GM18505 (cell line): Measurements from ENCODE around the gene CDKN1A.
"Not testable (repeated sequence)": the region's sequence is repeated elsewhere in the genome, so short reads cannot be mapped to it uniquely, and the experiment has no call there.

Experiments
- ATAC-seq: cut with Tn5 transposase; IDR thresholded peaks from one replicate; pipeline ENCODE4 v1.9.1; 2021; ENCODE audit not compliant: unreplicated experiment
- POLR2A ChIP-seq: IDR thresholded peaks from 4 replicates; pipeline ENCODE4 v1.6.1; 2011; ENCODE audit warnings: borderline replicate concordance; ENCODE audit not compliant: insufficient read depth, insufficient read length; ENCODE audit errors: extremely low read depth

Gene CDKN1A

GRCh38 chr6:36702656-36703055 is 24.1 kb downstream of the CDKN1A start:
- no peak for ATAC-seq

GRCh38 chr6:36703081-36703606 is 24.6 kb downstream of the CDKN1A start:
- ATAC-seq, result no peak
- TF ChIP-seq POLR2A, result no peak

More at GRCh38 chr6:36702656-36703055, 24.1 kb downstream of the CDKN1A start:
- TF ChIP-seq POLR2A, result no peak

- no peak for ATAC-seq
- no peak for TF ChIP-seq POLR2A
Observed at GRCh38 chr6:36703982-36704381, 25.5 kb downstream of the CDKN1A start.

GRCh38 chr6:36704961-36705577 is 26.6 kb downstream of the CDKN1A start:
- not testable (repeated sequence) for ATAC-seq

GRCh38 chr6:36706339-36706738 is 27.8 kb downstream of the CDKN1A start:
- no peak for TF ChIP-seq POLR2A
- no peak for ATAC-seq

GRCh38 chr6:36712816-36713215 is 34.3 kb downstream of the CDKN1A start:
- ATAC-seq, result no peak
- TF ChIP-seq POLR2A, result no peak

- no peak for ATAC-seq
- TF ChIP-seq POLR2A, result no peak
Observed at GRCh38 chr6:36713846-36714245, 35.3 kb downstream of the CDKN1A start.

- ATAC-seq, result no peak
- TF ChIP-seq POLR2A, result no peak
Observed at GRCh38 chr6:36714511-36714910, 36.0 kb downstream of the CDKN1A start.

DNA sequence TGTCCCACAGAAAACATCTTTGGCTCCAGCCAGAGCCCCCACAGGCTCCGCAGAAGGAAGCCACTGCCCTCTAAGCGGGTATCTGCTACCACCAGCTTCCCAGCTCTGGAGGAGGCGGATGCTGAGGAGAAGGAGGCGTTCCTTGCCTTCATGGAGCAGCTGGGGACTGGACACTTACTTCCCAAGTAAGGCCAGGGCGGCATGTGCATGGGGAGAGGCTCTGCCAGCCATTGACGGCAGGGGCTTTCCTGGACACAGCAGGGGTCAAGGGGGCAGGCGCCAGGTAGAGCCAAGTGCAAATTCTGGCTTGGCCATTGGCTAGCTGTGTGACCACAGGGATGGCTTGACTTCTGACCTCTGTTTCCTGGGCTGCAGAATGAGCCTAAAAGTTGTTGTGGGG is 37.0 kb downstream of the CDKN1A start:
- ATAC-seq, result no peak
- TF ChIP-seq POLR2A, result no peak

DNA sequence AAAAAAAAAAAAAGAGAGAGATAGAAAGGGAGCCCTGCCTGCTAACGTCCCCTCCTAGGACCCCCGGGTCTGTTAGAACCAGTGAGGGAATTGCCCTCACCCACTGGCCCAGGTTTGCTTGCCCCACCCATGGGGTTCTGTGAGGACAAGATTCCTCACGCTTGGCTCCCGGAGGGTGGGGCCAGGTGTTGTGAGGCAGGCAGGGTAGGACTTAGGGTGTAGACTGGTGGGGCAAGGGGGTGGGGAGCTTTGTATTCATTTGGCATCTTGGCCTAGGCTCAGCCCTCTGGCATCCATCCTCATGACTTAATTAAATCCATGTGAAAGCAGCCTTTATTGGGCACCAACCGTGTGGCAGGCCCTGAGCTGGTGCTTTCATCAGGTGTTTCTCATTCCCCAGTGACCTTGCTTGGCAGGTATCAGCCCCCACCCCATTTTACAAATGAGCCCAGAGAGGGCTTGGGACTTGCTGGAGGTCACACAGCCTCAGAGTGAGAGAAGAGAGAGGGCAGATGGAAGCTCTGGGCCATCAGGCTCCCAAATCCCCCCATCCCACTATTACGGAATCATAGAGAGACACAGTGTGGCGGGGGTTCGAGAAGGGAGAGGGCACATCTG is 38.1 kb downstream of the CDKN1A start:
- TF ChIP-seq POLR2A, result no peak
- no peak for ATAC-seq

DNA sequence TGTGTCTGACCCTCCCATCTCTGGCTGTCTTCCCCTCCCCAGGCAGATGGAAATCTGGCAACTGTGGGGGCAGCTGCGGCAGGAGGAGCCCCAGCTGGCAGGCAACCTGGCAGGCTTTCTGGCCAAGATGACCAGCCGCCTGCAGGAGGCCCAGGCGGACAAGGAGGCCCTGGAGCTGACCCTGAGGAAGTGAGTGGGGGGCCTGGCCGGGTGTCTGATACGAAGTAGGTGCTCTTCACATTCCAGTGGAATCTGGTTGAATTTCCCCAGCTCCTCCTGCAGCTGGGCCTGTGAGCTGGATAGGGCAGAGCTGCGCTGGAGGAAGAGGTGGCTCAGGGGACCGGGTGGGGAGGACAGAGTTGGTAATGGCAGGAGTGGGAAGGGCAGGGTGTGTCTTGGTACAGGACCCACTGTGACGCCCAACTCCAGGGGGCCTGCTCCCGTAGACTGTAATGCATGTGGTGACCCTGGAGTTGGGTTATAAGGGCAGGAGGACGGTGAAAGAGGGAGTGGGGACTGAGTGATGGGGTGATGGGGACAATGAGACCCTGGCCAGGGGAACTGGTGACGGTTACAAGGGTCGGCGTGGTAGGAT is 38.8 kb downstream of the CDKN1A start:
- no peak for ATAC-seq
- no peak for TF ChIP-seq POLR2A

DNA sequence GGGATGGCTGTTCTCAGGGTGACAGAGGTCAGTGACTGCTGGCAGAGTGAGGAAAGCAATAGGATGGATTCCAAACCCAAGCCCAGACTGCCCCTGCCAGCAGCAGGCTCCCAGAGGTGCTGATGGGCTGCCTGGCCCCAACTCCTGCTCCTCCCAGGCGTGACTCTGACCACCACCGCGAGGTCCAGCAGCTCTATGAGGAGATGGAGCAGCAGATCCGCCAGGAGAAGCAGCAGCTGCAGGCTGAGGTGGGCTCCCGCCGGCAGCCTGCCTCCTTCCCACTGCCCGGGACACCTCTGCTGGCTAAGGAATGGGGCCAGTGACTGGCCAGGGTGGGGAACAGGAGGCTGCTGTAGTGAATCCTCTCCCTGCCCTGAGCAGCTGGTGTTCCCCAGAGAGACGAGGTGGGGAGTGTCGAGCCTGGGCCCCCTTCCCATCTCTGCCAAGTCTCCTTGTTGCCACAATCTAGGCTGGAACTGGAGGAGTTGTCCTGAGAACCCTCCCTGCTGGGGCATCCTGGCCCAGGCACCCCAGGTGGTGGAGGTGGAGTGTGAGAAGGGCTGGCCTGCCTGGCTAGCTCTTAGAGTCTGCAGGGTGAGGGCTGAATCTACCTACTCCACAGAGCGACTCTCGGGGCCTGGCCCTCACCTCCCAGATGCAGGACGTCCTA is 39.5 kb downstream of the CDKN1A start:
- no peak for ATAC-seq
- no peak for TF ChIP-seq POLR2A

DNA sequence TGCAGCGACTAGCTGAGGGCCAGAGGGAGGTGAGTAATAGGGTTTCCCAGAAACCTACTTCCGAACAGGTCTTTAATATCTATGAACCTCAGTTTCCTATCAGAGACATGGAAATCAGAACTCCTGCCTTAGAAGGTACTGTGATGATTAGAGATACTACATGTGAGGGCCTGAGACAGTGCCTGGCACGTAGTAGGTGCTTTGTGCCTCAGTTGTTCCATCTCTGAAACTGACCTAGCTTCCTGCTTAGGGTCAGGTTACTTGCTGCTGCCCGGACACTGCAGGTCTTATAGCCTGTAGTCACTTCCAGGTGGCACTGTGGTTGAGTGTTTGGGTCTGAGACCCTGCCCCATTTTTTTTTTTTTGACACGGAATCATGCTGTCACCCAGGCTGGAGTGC is 40.0 kb downstream of the CDKN1A start:
- TF ChIP-seq POLR2A, result no peak
- no peak for ATAC-seq

DNA sequence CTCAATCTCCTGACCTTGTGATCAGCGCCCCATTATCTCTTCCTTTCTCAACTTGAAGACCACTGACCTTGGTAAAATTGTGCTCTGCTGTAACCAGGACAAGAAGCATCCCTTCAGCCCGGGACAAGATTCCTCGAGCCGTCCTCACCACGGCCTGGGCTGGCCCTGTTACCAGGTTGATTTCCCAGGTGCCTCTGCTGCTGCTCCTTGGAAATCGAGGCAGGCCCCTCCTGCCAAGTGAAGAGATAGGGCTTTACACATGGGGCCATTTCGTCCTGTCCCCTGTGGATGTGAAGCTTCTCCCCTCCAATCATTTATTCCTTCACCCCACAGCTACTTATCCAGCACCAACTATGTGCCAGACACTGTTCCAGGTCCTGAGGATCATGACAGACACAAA is 40.6 kb downstream of the CDKN1A start:
- ATAC-seq, result no peak
- TF ChIP-seq POLR2A, result no peak

DNA sequence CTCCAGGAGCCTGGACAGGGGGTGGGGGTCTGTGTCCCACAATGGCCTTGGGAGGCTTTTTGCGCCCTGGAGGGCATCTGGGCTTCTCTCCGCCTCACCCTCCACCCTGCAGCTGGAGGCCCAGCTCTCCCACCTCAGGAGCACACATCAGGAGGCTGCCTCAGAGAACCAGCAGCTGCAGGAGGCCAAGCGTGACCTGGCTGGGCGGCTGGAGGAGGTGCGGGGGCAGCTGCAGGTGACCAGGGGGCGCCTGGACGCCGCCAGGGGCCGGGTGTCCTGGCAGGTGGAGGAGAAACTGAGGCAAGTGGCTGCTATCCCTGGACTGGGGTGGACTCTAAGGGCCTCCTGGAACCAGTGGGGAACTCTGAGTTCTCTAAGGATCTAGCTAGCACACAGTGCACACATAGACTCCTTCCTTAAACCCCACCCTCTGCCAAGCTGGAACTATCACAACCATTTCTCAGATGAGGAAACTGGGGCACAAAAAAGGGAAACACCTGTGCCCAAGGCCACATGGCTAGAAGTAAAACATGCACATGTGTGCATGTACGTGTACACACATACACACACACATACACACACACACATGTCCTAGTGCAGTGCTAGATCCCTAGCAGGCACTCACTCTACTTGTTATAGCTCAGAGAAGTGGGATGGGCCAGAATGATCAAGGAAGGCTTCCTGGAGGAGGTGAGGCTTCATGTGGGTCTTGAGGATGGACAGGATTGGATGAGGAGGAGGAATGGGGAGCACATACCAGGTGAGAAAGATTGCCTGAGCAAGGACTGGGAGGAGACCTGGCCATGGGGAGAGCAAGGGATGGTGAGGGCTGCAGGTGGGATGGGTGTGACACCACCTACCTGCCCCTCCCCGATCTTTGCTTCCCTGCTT is 42.0 kb downstream of the CDKN1A start:
- ATAC-seq, result no peak
- TF ChIP-seq POLR2A, result no peak
